GM12864 (cell line): Measurements from ENCODE around the gene HSPB3.
A peak's percentile ranks its signal among the peaks of the same experiment; 100 is the strongest.
"Not testable (repeated sequence)": the region's sequence is repeated elsewhere in the genome, so short reads cannot be mapped to it uniquely, and the experiment has no call there.

Source experiments
- DNase-seq: peaks from one replicate; pipeline ENCODE4 v3.0.0-alpha.2; 2011; ENCODE audit warnings: low read depth
- H3K4me3 ChIP-seq: 2 replicates; pipeline ENCODE4 v1.5.1; 2011; ENCODE audit warnings: mild to moderate bottlenecking, low read depth, low read length, control low read depth
- CTCF ChIP-seq: IDR thresholded peaks from 2 replicates; pipeline ENCODE4 v1.5.1; 2011; ENCODE audit warnings: low read depth, mild to moderate bottlenecking, moderate library complexity, low read length, control low read depth, inconsistent platforms; ENCODE audit errors: missing control alignments

Gene HSPB3

DNA sequence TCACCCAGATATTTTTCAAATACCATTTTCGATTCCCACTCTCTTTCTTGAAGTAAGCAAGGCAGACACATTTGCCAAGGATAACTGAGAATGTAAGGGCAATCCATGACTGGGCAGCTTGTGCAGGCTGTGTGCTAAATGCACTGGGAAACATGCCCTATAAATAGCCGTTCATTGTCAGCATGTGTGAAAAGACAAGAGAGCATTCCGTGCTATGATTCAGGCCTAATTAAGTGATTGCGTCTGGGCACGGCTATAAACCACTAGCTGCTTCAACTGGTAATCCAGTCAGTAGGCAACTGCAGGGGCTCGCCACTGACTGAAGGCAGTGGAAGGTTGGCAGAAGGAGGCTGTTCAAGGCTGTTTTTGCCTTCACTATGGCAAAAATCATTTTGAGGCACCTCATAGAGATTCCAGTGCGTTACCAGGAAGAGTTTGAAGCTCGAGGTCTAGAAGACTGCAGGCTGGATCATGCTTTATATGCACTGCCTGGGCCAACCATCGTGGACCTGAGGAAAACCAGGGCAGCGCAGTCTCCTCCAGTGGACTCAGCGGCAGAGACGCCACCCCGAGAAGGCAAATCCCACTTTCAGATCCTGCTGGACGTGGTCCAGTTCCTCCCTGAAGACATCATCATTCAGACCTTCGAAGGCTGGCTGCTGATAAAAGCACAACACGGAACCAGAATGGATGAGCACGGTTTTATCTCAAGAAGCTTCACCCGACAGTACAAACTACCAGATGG is at the start of gene HSPB3:
TSS of gene HSPB3 (plus strand) at position 287 of the 745 bp plus-strand sequence. CDS start at position 378, 91 bp downstream.
- no peak for DNase-seq
- no peak within 1 kb of the TSS for H3K4me3 ChIP-seq
- TF ChIP-seq CTCF = no peak

- no peak for TF ChIP-seq CTCF
- no peak overlapping the region for H3K4me3 ChIP-seq
- no peak for DNase-seq
These were observed 44.3 kb upstream of the HSPB3 start for GRCh38 chr5:54411176-54411575.

DNA sequence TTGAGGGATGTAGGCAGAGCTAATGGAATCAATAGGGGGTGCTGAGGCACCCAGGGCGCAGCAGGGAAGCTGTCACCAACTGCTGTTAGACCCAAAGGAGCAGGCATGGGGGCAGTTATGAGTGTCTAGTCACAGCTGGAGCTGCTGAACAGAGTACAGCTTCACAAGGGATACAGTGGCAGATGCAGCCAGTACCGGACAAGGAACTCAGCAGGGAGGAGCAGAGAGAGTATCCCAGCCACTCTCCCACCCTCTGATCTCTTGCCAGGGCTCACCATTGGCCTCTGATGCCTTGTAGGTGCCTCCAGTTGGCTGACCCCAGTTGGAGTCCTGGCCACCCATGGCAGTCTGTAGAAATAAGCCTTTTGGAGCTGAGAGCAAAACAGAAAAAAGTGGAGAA is 42.6 kb upstream of the HSPB3 start:
- no peak overlapping the region for H3K4me3 ChIP-seq
- TF ChIP-seq CTCF = no peak
- DNase-seq = no peak

DNA sequence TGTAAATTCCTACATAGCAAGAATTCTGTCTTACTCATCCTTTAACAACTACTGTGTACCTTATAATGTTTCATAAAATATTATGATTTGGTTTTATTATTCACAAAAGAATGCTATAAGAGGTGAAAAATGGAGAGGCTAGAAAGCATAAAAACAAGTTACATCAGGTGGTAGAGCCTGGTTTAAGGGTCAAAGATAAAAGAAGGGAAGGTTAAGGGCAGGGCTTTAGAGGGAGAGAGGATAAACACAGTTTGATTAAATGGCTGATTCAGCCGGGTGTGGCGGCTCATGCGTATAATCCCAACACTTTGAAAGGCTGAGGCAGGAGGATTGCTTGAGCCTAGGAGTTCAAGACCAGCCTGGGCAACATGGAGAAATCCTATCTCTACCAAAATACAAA is 40.4 kb upstream of the HSPB3 start:
- TF ChIP-seq CTCF = no peak
- no peak for DNase-seq

DNA sequence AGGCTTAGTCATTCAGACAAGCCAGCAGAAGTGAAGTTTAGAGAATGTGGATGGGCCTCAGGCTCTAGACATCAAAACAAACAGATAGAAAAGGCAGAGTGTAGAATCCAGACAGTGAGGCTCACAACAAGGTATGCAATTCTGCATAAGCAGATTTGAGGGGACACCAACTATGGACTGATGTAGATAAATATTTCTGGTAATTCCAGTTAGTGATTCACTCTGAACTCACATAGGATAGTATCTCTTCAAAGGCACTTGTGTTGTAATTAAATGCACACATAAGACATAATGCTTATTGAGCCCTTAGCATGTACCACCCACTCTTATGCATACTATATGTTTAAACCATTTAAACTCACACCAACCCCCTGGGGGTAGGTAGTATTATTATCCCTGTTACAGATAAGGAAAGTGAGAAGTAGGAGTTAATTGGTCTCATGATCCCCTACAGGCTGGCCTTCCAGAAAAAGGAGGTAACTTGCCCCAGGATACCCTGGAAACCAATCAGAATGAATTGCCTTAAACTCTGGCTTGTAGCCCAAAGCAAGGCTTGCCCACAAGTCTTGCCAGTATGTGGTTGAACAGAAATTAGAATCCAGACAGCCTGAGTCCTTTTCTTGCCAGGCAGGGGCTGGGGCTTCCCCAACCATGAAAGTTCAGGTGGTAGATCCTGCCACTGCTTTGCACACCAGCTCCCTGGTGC is 39.5 kb upstream of the HSPB3 start:
- no peak overlapping the region for H3K4me3 ChIP-seq
- DNase-seq = no peak
- no peak for TF ChIP-seq CTCF

More for the DNA sequence above, 40.4 kb upstream of the HSPB3 start:
- H3K4me3 ChIP-seq = no peak overlapping the region

DNA sequence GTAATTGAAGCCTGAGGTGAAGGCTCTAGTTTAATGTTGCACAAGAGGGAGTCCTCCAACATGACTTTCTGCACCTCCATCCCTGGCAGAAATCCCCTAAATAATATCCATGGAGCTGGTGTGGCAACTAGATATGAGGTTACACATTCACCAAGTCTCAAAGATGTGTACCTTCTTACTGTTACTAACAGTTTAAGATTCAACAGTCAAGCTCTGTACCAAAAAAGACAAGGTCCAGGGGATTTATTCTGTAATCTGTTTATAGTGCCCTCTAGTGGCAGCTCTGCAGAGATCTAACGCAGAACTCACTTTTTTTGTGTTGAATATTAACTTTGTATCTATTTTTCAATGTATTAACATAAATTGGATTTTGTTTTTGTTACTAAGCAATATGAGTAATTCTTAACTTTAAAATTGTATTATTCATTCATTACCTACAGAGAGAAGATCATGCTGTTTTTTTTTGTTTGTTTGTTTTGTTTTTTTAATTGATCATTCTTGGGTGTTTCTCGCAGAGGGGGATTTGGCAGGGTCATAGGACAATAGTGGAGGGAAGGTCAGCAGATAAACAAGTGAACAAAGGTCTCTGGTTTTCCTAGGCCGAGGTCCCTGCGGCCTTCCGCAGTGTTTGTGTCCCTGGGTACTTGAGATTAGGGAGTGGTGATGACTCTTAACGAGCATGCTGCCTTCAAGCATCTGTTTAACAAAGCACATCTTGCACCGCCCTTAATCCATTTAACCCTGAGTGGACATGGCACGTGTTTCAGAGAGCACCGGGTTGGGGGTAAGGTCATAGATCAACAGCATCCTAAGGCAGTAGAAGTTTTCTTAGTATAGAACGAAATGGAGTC is 35.7 kb upstream of the HSPB3 start:
- H3K4me3 ChIP-seq, DNase-seq: not testable (repeated sequence)
- TF ChIP-seq CTCF = peak; percentile 57

DNA sequence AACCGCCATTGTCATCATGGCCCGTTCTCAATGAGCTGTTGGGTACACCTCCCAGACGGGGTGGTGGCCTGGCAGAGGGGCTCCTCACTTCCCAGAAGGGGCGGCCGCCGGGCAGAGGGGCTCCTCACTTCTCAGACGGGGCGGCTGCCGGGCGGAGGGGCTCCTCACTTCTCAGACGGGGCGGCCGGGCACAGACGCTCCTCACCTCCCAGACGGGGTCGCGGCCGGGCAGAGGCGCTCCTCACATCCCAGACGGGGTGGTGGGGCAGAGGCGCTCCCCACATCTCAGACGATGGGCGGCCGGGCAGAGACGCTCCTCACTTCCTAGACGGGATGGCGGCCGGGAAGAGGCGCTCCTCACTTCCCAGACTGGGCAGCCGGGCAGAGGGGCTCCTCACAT is 35.0 kb upstream of the HSPB3 start:
- not testable (repeated sequence) for H3K4me3 ChIP-seq, DNase-seq
